Measurements from ENCODE around the gene PRPF38B.

Gene PRPF38B

GRCh38 chr1:108704496-108704895, 12.4 kb downstream of the PRPF38B start:
- Histone ChIP-seq H3K27ac (ENCODE audit: low read depth, low read length) (no peak overlapping the region), H3K4me3 (ENCODE audit: low read length) (no peak overlapping the region), H3K4me1 (ENCODE audit: insufficient read depth, low read length) (no peaks in the 10 kb centered on the region), H3K36me3 (ENCODE audit: insufficient read depth, low read length) (peaks cover 24% of the 10 kb centered on the region), H3K27me3 (ENCODE audit: insufficient read depth, low read length) (no peaks in the 10 kb centered on the region), H3K9me3 (ENCODE audit: insufficient read depth, low read depth, low read length) (no peaks in the 10 kb centered on the region), H3K9ac (ENCODE audit: low read depth, low read length) (no peak overlapping the region)
- 100% methylated on average over 2 of the region's 2 CpGs for WGBS

GRCh38 chr1:108706643-108707042, 14.5 kb downstream of the PRPF38B start:
- Histone ChIP-seq H3K36me3 (ENCODE audit: insufficient read depth, low read length) (peaks cover 2% of the 10 kb centered on the region), H3K9me3 (ENCODE audit: insufficient read depth, low read depth, low read length) (no peaks in the 10 kb centered on the region), H3K9ac (ENCODE audit: low read depth, low read length) (no peak overlapping the region), H3K27me3 (ENCODE audit: insufficient read depth, low read length) (no peaks in the 10 kb centered on the region), H3K4me3 (ENCODE audit: low read length) (no peak overlapping the region), H3K27ac (ENCODE audit: low read depth, low read length) (no peak overlapping the region), H3K4me1 (ENCODE audit: insufficient read depth, low read length) (no peaks in the 10 kb centered on the region)
- WGBS: 92% methylated on average over 3 of the region's 3 CpGs

GRCh38 chr1:108708691-108709660, 16.9 kb downstream of the PRPF38B start:
- 75% methylated on average over 7 of the region's 7 CpGs for WGBS

GRCh38 chr1:108712606-108713150, 20.6 kb downstream of the PRPF38B start, which contains the start of gene FNDC7:
FNDC7 (plus strand) TSS chr1:108712908; CDS start chr1:108712934, 26 bp downstream.
- Histone ChIP-seq H3K9me3 (ENCODE audit: insufficient read depth, low read depth, low read length) (no peaks in the 10 kb centered on the region), H3K9ac (ENCODE audit: low read depth, low read length) (no peak within 1 kb of the TSS), H3K36me3 (ENCODE audit: insufficient read depth, low read length) (no peaks in the 10 kb centered on the region), H3K27me3 (ENCODE audit: insufficient read depth, low read length) (no peaks in the 10 kb centered on the region), H3K4me1 (ENCODE audit: insufficient read depth, low read length) (peaks cover 4% of the 10 kb centered on the region), H3K27ac (ENCODE audit: low read depth, low read length) (no peak within 1 kb of the TSS), H3K4me3 (ENCODE audit: low read length) (no peak within 1 kb of the TSS)
- WGBS: 53% methylated on average over 7 of the region's 9 CpGs

More at GRCh38 chr1:108708691-108709660, 16.9 kb downstream of the PRPF38B start:
- Histone ChIP-seq H3K27me3 (ENCODE audit: insufficient read depth, low read length) (no peaks in the 10 kb centered on the region), H3K9ac (ENCODE audit: low read depth, low read length) (no peak overlapping the region), H3K4me3 (ENCODE audit: low read length) (no peak overlapping the region), H3K36me3 (ENCODE audit: insufficient read depth, low read length) (no peaks in the 10 kb centered on the region), H3K27ac (ENCODE audit: low read depth, low read length) (no peak overlapping the region), H3K4me1 (ENCODE audit: insufficient read depth, low read length) (no peaks in the 10 kb centered on the region), H3K9me3 (ENCODE audit: insufficient read depth, low read depth, low read length) (no peaks in the 10 kb centered on the region)

- H3K27ac ChIP-seq (ENCODE audit: low read depth, low read length): no peak overlapping the region
- no peak overlapping the region for H3K9ac ChIP-seq (ENCODE audit: low read depth, low read length)
- peaks cover 15% of the 10 kb centered on the region for H3K4me1 ChIP-seq (ENCODE audit: insufficient read depth, low read length)
- H3K27me3 ChIP-seq (ENCODE audit: insufficient read depth, low read length): no peaks in the 10 kb centered on the region
- no peaks in the 10 kb centered on the region for H3K36me3 ChIP-seq (ENCODE audit: insufficient read depth, low read length)
- WGBS: 89% methylated on average over 5 of the region's 5 CpGs
- H3K4me3 ChIP-seq (ENCODE audit: low read length): no peak overlapping the region
- no peaks in the 10 kb centered on the region for H3K9me3 ChIP-seq (ENCODE audit: insufficient read depth, low read depth, low read length)
Observed at GRCh38 chr1:108715932-108716331, 23.8 kb downstream of the PRPF38B start.

GRCh38 chr1:108716437-108717230, 24.5 kb downstream of the PRPF38B start:
- Histone ChIP-seq H3K9ac (ENCODE audit: low read depth, low read length) (no peak overlapping the region), H3K27me3 (ENCODE audit: insufficient read depth, low read length) (no peaks in the 10 kb centered on the region), H3K4me3 (ENCODE audit: low read length) (no peak overlapping the region), H3K4me1 (ENCODE audit: insufficient read depth, low read length) (peaks cover 19% of the 10 kb centered on the region), H3K9me3 (ENCODE audit: insufficient read depth, low read depth, low read length) (no peaks in the 10 kb centered on the region), H3K36me3 (ENCODE audit: insufficient read depth, low read length) (no peaks in the 10 kb centered on the region), H3K27ac (ENCODE audit: low read depth, low read length) (no peak overlapping the region)
- 93% methylated on average over 1 of the region's 2 CpGs for WGBS

GRCh38 chr1:108717774-108718316, 25.7 kb downstream of the PRPF38B start:
- no peak overlapping the region for H3K4me3 ChIP-seq (ENCODE audit: low read length)
- 90% methylated on average over 9 of the region's 9 CpGs for WGBS
- H3K9me3 ChIP-seq (ENCODE audit: insufficient read depth, low read depth, low read length): no peaks in the 10 kb centered on the region
- H3K27me3 ChIP-seq (ENCODE audit: insufficient read depth, low read length): no peaks in the 10 kb centered on the region
- no peak overlapping the region for H3K27ac ChIP-seq (ENCODE audit: low read depth, low read length)
- H3K36me3 ChIP-seq (ENCODE audit: insufficient read depth, low read length): no peaks in the 10 kb centered on the region
- peaks cover 20% of the 10 kb centered on the region for H3K4me1 ChIP-seq (ENCODE audit: insufficient read depth, low read length)
- H3K9ac ChIP-seq (ENCODE audit: low read depth, low read length): no peak overlapping the region

- 80% methylated on average over 6 of the region's 6 CpGs for WGBS
- peaks cover 20% of the 10 kb centered on the region for H3K4me1 ChIP-seq (ENCODE audit: insufficient read depth, low read length)
- H3K36me3 ChIP-seq (ENCODE audit: insufficient read depth, low read length): no peaks in the 10 kb centered on the region
- no peaks in the 10 kb centered on the region for H3K9me3 ChIP-seq (ENCODE audit: insufficient read depth, low read depth, low read length)
- H3K9ac ChIP-seq (ENCODE audit: low read depth, low read length): no peak overlapping the region
- H3K4me3 ChIP-seq (ENCODE audit: low read length): no peak overlapping the region
- H3K27me3 ChIP-seq (ENCODE audit: insufficient read depth, low read length): no peaks in the 10 kb centered on the region
- H3K27ac ChIP-seq (ENCODE audit: low read depth, low read length): no peak overlapping the region
Observed at GRCh38 chr1:108718927-108719655, 27.0 kb downstream of the PRPF38B start.

GRCh38 chr1:108719656-108720435, 27.7 kb downstream of the PRPF38B start:
- WGBS: 90% methylated on average over 8 of the region's 8 CpGs
- Histone ChIP-seq H3K4me1 (ENCODE audit: insufficient read depth, low read length) (peaks cover 20% of the 10 kb centered on the region), H3K4me3 (ENCODE audit: low read length) (no peak overlapping the region), H3K9ac (ENCODE audit: low read depth, low read length) (no peak overlapping the region), H3K27ac (ENCODE audit: low read depth, low read length) (no peak overlapping the region), H3K27me3 (ENCODE audit: insufficient read depth, low read length) (no peaks in the 10 kb centered on the region), H3K9me3 (ENCODE audit: insufficient read depth, low read depth, low read length) (no peaks in the 10 kb centered on the region), H3K36me3 (ENCODE audit: insufficient read depth, low read length) (no peaks in the 10 kb centered on the region)

- no peak overlapping the region for H3K4me3 ChIP-seq (ENCODE audit: low read length)
- 94% methylated on average over 6 of the region's 6 CpGs for WGBS
Observed at GRCh38 chr1:108722292-108722691, 30.2 kb downstream of the PRPF38B start.

More at GRCh38 chr1:108722292-108722691, 30.2 kb downstream of the PRPF38B start:
- Histone ChIP-seq H3K27ac (ENCODE audit: low read depth, low read length) (no peak overlapping the region), H3K4me1 (ENCODE audit: insufficient read depth, low read length) (peaks cover 19% of the 10 kb centered on the region), H3K27me3 (ENCODE audit: insufficient read depth, low read length) (no peaks in the 10 kb centered on the region), H3K9ac (ENCODE audit: low read depth, low read length) (no peak overlapping the region), H3K36me3 (ENCODE audit: insufficient read depth, low read length) (no peaks in the 10 kb centered on the region), H3K9me3 (ENCODE audit: insufficient read depth, low read depth, low read length) (no peaks in the 10 kb centered on the region)

Data from HUES64 (cell line).